GM18520 (cell line): ENCODE data around the gene SLC25A47.
"Not testable (repeated sequence)": the region's sequence is repeated elsewhere in the genome, so short reads cannot be mapped to it uniquely, and the experiment has no call there.

ENCODE experiments used
- ATAC-seq: cut with Tn5 transposase; IDR thresholded peaks from one replicate; pipeline ENCODE4 v1.9.1; 2021; ENCODE audit not compliant: unreplicated experiment

Gene SLC25A47

DNA sequence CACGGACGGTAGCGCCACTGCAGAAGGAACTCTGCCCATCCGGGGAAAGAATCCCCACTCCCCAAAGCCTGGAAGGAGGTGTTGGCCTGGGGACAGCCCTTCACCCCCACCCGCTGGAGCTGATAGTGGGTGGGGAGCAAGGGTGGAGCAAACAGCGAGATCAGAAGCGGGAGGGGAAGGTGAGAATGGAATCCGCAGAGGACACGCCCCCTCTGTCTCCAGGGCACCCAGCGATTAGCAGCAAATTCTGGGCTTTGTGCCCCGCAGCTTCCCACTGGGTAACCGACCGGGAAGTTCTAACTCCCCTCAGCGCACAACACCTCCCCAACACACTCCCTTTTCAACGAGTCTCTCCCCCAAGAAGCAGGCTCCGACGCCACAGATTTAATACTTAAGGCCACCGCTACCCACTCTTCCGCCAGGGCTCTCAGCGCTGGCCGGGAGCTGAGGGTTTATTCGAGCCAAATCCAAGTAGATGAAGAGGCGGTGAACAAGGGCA lies 18.3 kb upstream of the SLC25A47 start:
- no peak for ATAC-seq

DNA sequence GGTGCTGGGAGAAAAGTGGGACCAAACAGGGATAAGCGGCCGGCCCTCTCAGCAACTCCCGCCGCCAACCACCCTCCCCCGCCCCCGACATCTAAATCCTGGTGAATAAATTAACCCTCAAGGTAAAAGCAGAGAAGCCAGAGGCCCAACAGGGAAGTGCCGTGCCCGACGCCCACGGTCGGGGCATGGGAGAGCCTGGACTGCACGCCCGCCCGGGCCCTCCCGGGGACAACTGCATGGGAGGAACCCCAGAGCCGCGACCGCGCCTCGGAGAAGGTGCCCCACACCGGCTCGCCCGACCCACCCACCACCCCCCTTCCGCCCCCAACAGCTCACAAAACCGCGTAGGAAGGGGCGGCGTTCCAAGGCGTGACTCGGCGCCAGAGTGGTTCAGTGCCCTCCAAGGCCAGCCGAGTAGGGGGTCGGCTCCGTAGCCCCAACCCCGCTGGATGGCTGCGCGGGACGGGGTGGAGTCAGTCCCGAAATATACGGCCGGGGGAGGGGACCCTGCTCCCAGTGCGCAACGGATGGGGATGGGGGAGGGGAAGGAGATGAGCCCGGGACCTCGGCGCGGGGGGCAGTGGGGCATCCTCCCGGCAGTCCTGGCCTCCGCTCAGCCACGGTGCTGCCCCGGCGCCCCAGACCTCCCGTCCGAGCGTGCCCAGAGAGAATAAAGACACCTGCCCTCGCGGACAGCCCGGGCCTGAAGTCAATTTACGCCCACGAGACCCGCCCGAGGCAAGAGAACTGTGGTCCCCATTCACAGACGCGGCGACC lies 17.6 kb upstream of the SLC25A47 start:
- no peak for ATAC-seq

DNA sequence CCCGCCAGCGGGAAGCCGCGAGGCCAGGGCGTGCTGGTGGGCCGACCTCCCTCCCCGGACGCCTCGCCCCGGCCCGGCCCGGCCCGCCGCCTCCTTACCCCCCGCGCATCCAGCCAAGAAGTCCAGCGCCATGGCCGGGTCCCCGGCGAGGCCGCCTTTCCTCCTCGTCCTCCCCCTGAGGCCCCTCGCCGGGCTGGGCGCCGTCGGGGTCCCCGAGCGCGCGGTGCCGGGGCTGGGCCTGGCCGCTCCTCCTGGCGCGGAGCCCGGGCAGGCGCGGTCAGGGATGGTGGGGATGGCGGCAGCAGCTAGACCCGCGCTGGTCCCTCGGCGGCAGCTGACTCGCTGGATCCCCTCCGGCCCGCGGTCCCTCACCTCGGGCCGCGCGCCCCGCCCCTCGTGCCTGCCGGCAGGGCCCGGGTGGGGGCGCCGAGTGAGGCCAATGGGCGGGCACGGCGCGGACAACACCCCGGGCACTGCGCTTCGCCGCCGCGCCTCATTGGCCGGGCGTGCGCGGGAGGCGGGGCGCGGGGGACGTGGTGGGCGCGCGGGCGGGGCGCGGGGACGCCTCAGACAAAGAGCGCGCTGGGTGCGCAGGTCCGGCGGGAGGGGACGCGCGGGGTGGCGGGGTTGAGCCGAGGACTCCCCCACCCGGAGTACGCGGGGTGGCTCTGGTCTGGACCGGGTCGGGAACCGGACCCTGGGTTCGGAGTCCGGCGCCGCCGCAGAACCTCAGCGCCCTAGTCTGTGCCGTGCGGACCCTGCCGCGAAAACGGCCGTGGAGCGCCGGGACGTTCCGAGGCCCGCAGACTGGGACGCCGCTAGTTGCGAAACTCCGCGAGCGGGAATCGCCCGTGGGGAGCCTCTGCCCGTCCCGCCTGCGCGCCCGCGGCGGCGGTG lies 16.8 kb upstream of the SLC25A47 start, which contains the start of gene SLC25A29:
Gene SLC25A29, minus strand, starts transcription at position 344 of the 897 bp plus-strand sequence. Its CDS starts 212 bp downstream, at position 132.
- peak; percentile 81 for ATAC-seq

DNA sequence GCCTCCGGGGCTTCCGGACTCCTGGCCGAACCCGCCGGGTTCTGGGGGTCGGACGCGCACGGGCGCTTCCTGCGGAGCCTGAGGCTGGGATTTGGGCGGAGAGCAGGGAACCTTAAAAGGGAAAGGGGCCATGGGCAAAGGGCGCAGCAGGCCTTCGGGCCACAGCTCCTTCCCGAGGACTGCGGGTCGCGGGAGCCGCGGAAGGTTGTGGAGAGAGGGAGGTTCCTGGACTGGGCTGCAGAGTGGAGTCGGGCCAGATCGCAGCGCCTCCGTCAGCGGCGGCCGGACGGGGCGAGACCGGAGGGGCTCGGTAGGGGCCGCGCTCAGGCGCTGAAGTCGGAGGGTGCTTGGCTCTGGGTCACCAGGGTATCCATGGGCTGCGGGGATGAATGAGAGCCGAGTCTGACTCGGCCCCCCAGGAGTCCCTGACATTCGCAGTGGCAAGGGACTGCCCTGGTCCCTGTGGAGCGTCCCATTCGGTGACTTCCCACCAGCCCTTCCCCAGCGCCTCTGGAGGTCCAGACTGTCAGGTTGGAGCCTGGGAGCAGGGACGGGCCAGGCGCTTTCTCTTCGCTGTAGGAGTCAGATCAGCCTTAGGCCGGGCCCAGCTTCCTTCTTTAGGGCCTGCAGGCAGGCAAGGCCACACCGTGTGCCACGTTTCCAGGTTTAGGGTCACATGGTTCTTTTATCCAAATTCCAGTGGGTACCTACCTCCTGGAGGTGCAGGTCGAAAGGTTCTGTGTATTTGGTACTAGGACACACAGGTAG lies 16.0 kb upstream of the SLC25A47 start:
- ATAC-seq, result no peak

DNA sequence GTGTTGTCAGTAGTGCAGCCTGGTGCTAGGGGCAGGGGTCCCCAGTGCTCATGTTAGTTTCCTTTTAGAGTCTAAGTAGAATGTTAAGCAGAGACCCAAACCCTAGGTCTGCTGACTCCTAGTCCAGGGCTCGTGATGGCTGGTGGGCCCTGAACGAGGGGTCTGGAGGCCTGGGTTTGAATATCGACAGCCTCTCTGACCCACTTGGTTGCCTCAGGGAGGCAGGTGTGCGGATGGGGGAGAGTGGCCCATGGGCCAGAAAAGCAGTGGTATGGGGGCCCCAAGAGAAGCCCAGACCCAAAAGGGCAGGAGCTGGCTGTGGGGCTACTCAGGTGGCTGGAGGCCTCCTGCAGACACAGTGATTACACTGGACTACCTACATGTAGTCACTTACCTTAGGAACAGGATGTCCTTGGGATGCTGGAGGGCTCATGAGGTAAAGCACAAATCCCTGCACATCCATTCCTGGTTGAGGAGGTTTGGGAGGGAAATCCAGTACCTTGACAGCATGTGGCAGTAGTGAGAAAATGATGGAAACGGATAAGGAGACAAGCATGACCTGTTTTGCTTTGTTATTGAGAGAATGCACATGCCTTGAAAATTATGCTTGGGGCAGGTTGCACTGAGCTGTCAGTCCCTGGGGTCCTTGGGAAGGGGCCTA lies 15.2 kb upstream of the SLC25A47 start:
- ATAC-seq, result no peak

DNA sequence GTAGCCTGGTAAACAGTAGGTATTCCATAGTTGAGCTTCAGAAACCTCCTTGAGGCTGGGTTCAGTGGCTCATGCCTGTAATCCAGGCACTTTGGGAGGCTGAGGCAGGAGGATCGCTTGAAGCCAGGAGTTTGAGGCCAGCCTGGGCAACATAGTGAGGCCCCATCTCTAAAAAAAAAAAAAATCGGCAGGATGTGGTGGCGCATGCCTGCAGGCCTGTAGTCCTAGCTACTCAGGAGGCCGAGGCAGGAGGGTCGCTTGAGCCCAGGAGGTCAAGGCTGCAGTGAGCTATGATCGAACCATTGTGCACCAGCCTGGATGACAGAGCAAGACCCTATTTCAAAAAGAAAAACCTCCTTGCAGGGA lies 14.7 kb upstream of the SLC25A47 start:
- not testable (repeated sequence) for ATAC-seq

DNA sequence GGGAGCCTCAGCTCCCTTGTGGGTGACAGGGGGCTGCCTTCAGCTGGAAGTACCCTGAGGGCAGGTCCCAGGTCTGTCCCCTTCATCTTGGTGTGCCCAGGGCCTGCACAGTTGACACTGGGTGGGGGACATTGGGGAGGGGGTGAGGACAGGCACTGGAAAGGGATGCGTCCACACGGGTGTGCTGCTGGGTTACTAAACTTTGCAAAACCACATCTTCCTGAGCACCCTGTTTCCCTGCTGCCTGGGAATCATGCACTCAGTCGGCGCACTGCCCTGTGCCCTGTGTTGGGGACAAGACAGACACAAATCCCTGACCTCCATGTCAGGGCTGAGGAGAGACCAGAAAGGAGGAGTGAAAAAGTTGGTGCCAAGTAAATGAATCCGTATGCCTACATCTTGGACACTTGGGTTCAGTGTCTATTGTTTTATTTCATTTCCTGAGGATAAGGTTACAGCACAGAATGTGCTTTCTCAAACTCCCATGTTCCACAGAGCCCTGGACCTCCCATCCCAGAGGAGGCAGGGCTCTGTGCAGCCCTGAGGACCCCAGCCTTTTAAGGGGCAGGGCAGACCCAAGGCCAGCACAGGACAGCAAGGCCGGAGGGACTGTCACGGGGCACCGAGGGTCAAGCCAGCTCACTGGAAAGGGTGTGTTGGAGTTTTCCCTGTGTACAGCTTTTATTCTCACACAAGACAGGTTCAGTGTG lies 14.0 kb upstream of the SLC25A47 start:
- no peak for ATAC-seq

DNA sequence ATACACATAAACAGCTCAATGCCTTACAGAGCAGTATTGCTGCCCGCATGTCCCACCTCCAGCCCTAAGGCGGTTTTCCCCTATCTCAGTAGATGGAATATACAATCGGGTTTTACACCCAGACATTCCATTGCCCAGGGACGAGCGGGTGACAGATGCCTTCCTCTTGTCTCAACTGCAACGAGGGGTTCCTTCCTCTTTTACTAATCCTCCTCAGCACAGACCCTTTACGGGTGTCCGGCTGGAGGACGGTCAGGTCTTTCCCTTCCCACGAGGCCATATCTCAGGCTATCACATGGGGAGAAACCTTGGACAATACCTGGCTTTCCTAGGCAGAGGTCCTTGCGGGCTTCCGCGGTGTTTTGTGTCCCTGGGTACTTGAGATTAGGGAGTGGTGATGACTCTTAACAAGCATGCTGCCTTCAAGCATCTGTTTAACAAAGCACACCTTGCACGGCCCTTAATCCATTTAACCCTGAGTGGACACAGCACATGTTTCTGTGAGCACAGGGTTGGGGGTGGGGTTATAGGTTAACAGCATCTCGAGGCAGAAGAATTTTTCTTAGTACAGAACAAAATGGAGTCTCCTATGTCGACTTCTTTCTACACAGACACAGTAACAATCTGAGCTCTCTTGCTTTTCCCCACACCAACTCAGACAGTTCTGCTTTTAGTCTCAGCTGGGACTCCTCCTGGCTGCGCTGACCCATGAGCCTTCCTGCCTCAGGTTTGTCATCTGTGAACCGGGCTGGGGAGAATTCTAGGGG lies 10.8 kb upstream of the SLC25A47 start:
- not testable (repeated sequence) for ATAC-seq

DNA sequence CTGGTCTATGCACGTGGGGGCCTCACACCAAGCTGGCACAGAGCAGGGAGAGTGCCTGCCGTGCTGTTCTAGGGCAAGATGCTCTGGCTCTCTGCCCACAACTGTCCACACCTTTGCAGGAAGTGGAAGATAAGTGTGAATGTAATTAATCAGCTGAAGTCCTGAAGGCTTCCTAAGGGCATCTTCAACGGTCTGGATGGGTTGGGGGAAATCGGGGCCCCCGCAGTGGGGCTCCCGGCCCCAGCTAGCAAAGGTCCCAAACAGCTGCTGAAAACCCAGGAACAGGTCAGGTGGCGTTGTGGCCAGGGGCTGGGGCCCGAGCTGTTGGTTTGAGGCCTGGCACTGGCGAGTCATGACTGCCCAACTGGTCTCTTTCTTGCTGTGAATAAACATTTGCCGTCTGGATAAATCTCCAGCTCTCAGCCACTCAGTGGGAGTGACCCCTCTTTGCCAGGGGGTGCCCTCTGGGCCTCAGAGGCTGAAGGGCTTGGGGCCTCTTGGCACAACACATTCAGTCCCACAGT lies 10.2 kb upstream of the SLC25A47 start:
- ATAC-seq, result no peak

DNA sequence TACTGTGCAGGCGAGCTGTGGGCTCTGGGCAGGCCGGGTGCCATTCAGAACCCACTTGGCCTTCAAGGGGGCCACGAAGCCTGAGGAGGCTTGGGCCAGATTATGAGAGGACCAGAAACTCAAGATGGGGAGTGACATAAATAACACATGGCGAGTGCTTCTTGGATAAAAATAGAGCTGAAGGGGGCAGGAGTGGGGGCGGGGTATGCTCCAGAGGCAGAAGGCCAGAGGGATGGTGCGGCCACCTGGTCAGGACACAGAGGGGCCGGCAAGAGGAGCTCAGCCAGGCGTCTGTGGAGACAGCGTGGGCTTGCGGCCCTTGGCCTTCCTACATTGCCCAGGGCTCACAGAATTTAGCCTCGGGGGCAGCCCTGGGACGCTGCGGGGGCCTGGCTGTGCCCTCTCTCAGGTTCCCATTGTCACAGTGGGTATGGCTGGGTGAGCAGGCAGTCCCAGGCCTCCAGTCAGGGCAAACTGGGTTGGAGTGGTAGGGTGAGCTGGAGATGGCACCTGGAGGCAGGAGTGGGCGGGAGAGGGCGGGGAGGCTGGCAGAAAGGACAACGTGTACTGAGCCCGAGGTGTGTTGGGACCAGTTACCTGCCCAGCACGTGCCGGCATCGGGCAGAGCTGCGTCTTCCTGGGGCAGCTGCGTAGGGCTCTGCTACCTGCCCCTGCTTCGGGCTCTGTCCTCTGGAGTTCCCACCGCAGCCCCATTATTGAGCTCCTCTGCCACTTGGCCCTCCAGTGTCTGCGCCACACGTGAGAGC lies 9.5 kb upstream of the SLC25A47 start:
- ATAC-seq, result no peak

DNA sequence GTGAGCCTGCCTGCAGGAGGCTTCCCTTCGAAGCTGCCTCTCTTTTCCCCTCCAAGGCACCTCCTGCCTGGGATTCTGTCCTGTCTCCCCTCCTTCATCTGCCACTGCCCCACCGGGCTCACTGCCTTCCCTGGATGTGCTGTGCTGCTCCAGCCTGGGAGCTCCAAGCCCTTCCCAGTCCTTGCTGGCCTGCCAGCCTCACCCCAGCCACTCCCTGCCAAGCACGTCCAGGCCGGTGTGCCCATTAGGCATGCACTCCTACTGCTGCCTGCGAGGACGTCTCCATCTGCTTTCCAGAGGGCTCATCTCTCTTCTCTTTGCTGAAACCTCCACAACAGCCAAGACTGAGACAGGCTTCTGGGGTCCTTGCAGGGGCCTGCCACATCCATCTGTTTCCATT lies 8.4 kb upstream of the SLC25A47 start:
- no peak for ATAC-seq

DNA sequence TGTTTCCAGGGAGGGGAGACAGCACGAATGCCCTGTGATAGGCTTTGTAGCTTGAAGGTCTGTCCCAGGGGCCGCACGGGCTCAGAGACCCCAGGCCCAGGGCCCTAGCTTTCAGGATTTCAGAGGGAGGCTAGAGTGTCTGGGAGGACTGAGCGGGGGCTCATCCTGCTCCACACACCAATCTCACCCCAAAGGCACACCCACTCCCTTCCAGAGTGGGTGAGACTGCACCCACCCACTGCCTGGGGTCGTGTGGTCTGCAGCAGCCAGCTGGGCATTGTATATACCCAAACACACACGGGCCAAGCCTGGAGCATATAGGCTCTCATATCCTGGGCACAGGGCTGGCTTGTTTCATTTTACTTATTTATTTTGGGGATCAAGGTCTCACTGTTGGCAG lies 5.8 kb upstream of the SLC25A47 start:
- ATAC-seq, result no peak

DNA sequence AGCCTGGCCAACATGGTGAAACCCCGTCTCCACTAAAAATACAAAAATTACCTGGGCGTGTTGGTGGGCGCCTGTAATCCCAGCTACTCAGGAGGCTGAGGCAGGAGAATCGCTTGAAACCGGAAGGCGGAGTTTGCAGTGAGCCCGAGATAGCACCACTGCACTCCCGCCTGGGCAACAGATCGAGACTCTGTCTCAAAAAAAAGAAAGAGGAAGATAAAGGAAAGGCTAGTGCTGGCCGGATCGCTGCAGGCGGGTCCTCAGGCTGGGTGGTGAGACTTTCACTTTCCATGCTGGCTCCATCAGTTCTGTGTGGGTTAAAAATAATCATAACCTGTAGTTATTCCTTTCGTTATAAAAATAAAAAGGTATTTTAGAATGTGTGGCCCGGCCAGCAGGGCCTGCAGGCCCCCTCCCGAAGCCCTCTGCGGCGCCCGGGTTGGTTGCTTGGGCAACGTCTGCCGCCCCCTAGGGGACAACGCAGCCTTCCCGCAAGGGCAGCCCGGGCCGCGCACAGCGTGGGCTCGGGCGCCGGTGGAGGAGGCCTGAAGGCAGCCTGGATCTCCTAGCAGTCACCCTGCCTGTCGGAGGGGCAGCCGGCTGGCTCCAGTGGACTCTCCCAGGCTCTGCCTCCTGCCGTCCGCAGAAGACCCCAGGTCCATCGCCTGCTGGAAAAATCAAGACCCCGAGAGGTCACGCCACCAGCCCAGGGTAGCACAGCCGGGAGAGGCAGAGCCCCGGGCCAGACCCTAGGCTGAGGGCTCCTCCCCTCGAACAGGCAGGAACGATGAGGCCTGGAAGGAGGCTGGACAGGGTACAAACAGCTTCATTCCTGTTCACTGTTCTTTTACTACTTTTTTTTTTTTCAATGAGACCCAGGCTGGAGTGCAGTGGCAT lies 5.0 kb upstream of the SLC25A47 start:
- ATAC-seq, result peak; percentile 61

DNA sequence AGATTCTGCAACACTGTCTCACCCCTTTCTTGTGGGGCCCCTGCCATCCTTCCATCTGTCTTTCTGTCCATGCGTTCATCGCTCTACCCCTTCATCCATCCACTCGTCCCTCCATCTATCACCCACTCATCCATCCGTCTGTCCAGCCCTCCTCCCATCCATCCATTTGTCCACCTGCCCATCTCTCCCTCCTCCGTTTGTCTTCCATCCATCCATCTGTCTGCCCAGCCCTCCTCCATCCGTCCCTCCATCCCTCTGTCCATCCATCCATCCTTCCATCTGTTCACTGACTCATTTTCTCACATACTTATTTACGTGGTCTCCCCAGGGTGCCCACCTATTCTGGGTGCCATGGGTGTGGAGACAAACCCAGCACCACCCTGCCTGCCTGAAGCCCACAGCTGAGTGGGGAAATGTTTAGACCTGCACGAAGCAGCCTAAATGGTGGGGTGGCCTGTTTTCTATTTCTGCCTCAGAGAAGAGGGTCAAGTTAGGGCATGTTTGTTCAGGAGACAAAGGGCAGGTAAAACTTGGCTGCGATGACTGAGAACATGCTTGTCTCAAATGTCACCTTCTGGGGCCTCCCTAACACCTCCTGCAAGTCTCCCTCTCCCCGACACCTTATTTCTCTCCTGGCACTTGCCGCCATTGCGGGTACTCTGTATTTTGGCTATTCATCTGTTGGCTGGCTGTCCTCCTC lies 2.8 kb upstream of the SLC25A47 start:
- no peak for ATAC-seq

DNA sequence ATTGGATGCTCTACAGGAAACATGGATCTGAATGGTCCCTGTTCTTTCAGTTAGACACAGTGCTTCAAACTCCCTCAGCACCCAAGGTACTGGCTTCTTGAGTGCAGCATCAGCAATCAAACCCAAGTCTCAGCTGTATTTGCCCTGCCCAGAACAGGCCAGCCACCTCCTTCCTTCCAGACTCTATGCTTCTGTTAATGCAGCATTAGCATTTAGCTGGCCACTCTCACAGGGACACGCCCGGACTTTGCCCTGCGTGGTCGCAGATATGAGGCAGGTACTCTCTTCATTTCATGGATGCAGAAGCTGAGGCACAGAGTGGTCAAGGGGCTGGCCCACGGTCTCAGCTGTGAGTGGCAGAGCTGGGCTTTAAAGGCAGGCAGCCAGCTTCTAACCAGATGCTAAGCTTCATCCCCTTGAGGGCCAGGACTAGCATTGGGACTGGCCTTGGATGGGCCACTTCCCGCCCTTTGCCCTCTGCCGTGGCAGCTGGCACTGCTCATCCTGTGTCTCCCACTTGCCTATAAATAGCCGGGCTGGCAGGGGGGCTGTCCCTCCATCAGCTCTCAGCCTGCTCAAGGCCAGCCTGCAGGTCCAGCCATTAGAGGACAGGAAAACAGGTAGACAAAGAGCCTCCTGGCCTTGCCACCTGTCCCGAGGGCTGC lies 1.5 kb upstream of the SLC25A47 start:
- no peak for ATAC-seq
